Hepatocyte (in vitro differentiated cells): ENCODE measurements around the gene CHCT1. TPM values are rescaled to one million over a fixed set of nuclear protein-coding genes. Genes with fewer than 3 reads are reported as not detected.
"Not testable (repeated sequence)": the region's sequence is repeated elsewhere in the genome, so short reads cannot be mapped to it uniquely, and the experiment has no call there.

Source experiments
- DNase-seq: peaks from one replicate; pipeline ENCODE4 v3.0.0-alpha.2; 2016; ENCODE audit warnings: low spot score
- H2AFZ ChIP-seq: fragments of 200-600 bp; sonication (generic); 2 replicates; pipeline ENCODE4 v1.6.0; 2016; ENCODE audit warnings: antibody characterized with exemption, mild to moderate bottlenecking
- H3K27ac ChIP-seq: fragments of 200-600 bp; sonication (generic); 2 replicates; pipeline ENCODE4 v1.5.1; 2016; ENCODE audit warnings: mild to moderate bottlenecking
- H3K27me3 ChIP-seq: fragments of 200-600 bp; sonication (generic); 2 replicates; pipeline ENCODE4 v1.6.1; 2016
- H3K36me3 ChIP-seq: fragments of 200-600 bp; sonication (generic); replicated peaks from 2 replicates; pipeline ENCODE4 v1.5.1; 2016; ENCODE audit warnings: low read depth; ENCODE audit not compliant: insufficient read depth
- H3K4me1 ChIP-seq: fragments of 200-600 bp; sonication (generic); 2 replicates; pipeline ENCODE4 v1.5.1; 2016; ENCODE audit warnings: mild to moderate bottlenecking, moderate library complexity; ENCODE audit not compliant: insufficient read depth
- H3K4me2 ChIP-seq: fragments of 200-600 bp; sonication (generic); 2 replicates; pipeline ENCODE4 v1.6.0; 2016
- H3K4me3 ChIP-seq: fragments of 200-600 bp; sonication (generic); 2 replicates; pipeline ENCODE4 v1.5.1; 2016; ENCODE audit warnings: mild to moderate bottlenecking
- H3K79me2 ChIP-seq: fragments of 200-600 bp; sonication (generic); 2 replicates; pipeline ENCODE4 v1.6.0; 2017; ENCODE audit warnings: mild to moderate bottlenecking
- H3K9me2 ChIP-seq: fragments of 200-600 bp; sonication (generic); replicated peaks from 2 replicates; pipeline ENCODE4 v1.6.0; 2017; ENCODE audit warnings: mild to moderate bottlenecking; ENCODE audit not compliant: insufficient read depth
- H3K9me3 ChIP-seq: fragments of 200-600 bp; sonication (generic); 2 replicates; pipeline ENCODE4 v1.5.1; 2016; ENCODE audit warnings: low read depth, mild to moderate bottlenecking
- H4K20me1 ChIP-seq: fragments of 200-600 bp; sonication (generic); 2 replicates; pipeline ENCODE4 v1.6.0; 2016; ENCODE audit warnings: mild to moderate bottlenecking; ENCODE audit not compliant: insufficient read depth, poor library complexity, severe bottlenecking
- CTCF ChIP-seq: fragments of 200-600 bp; sonication (generic); IDR thresholded peaks from 2 replicates; pipeline ENCODE4 v1.5.1; 2016; ENCODE audit warnings: antibody characterized with exemption, mild to moderate bottlenecking; ENCODE audit not compliant: poor library complexity
- EZH2 ChIP-seq: fragments of 200-600 bp; sonication (generic); IDR thresholded peaks from 2 replicates; pipeline ENCODE4 v1.6.1; 2016; ENCODE audit warnings: antibody characterized with exemption, mild to moderate bottlenecking, borderline replicate concordance
- EZH2phosphoT487 ChIP-seq: fragments of 200-600 bp; sonication (generic); IDR thresholded peaks from one replicate; pipeline ENCODE4 v1.6.1; 2018; ENCODE audit warnings: antibody characterized with exemption, mild to moderate bottlenecking, low read depth, moderate library complexity; ENCODE audit not compliant: unreplicated experiment, severe bottlenecking
- WGBS: methylation state at CpG from one replicate; pipeline ENCODE4 v1.1.6; 2016; ENCODE audit warnings: low lambda C conversion rate; ENCODE audit errors: missing lambda C conversion rate; 5-methylcytosine and 5-hydroxymethylcytosine counted together
- polyA plus RNA-seq: library from polyadenylated mRNA; unstranded; fragments of >200 nt; fragmentation: Nextera tagmentation; extraction: Ambion mirVana; gene quantifications from 2 replicates; pipeline ENCODE4 v1.2.1, GENCODE V29; 2016
- total RNA-seq: library from RNA; depleted of rRNA; stranded (reverse); fragments of >200 nt; gene quantifications from 2 replicates; pipeline ENCODE4 v1.2.3, GENCODE V29; 2014

Gene CHCT1
- total and polyA plus RNA-seq, 2 experiments from 2014 or later, result not detected

- TF ChIP-seq EZH2 (no peak), CTCF (no peak), EZH2phosphoT487 (no peak)
- no peaks in the 10 kb centered on the region for H4K20me1 ChIP-seq
- no peaks in the 10 kb centered on the region for H3K79me2 ChIP-seq
- H3K9me3 ChIP-seq, result no peaks in the 10 kb centered on the region
- no peaks in the 10 kb centered on the region for H3K9me2 ChIP-seq
- H3K27me3 ChIP-seq, result no peaks in the 10 kb centered on the region
- DNase-seq, result no peak
- no peak overlapping the region for H3K27ac ChIP-seq
- H3K4me1 ChIP-seq, result no peaks in the 10 kb centered on the region
- 33% methylated on average over 1 of the region's 1 CpG for WGBS
- H3K4me2 ChIP-seq, result no peak overlapping the region
- H3K4me3 ChIP-seq, result no peak overlapping the region
- H2AFZ ChIP-seq, result no peak overlapping the region
- H3K36me3 ChIP-seq, result no peaks in the 10 kb centered on the region
Measured at GRCh38 chr17:60415146-60415545, 7.1 kb upstream of the CHCT1 start.

GRCh38 chr17:60416368-60416925 is 5.8 kb upstream of the CHCT1 start:
- 94% methylated on average over 2 of the region's 2 CpGs for WGBS
- H3K36me3 ChIP-seq, result no peaks in the 10 kb centered on the region

GRCh38 chr17:60419003-60419402 is 3.3 kb upstream of the CHCT1 start:
- H2AFZ ChIP-seq, H3K79me2 ChIP-seq, DNase-seq, H3K9me2 ChIP-seq, H3K4me3 ChIP-seq, H3K27ac ChIP-seq, H3K9me3 ChIP-seq, H3K27me3 ChIP-seq, H3K4me2 ChIP-seq, H3K4me1 ChIP-seq, H3K36me3 ChIP-seq, H4K20me1 ChIP-seq: not testable (repeated sequence)
- 95% methylated on average over 4 of the region's 4 CpGs for WGBS

More at GRCh38 chr17:60416368-60416925, 5.8 kb upstream of the CHCT1 start:
- TF ChIP-seq EZH2phosphoT487 (no peak), CTCF (no peak), EZH2 (no peak)
- H3K27ac ChIP-seq, result no peak overlapping the region
- no peaks in the 10 kb centered on the region for H4K20me1 ChIP-seq
- no peaks in the 10 kb centered on the region for H3K4me1 ChIP-seq
- no peak overlapping the region for H3K4me3 ChIP-seq
- no peak overlapping the region for H2AFZ ChIP-seq
- DNase-seq, result no peak
- H3K79me2 ChIP-seq, result no peaks in the 10 kb centered on the region
- no peaks in the 10 kb centered on the region for H3K9me2 ChIP-seq
- H3K4me2 ChIP-seq, result no peak overlapping the region
- H3K27me3 ChIP-seq, result no peaks in the 10 kb centered on the region
- no peaks in the 10 kb centered on the region for H3K9me3 ChIP-seq

- H3K79me2 ChIP-seq, H3K4me1 ChIP-seq, H4K20me1 ChIP-seq, H3K27me3 ChIP-seq, DNase-seq, H3K9me3 ChIP-seq, H3K4me2 ChIP-seq, H3K27ac ChIP-seq, H3K4me3 ChIP-seq, H3K36me3 ChIP-seq, H3K9me2 ChIP-seq, H2AFZ ChIP-seq: not testable (repeated sequence)
- 96% methylated on average over 7 of the region's 7 CpGs for WGBS
Measured at GRCh38 chr17:60419875-60420274, 2.4 kb upstream of the CHCT1 start.
